ENCODE results near the gene DEFB131B.
"Not testable (repeated sequence)": the region's sequence is repeated elsewhere in the genome, so short reads cannot be mapped to it uniquely, and the experiment has no call there.

Gene DEFB131B

GRCh38 chr11:71878059-71878458, at the start of gene DEFB131B:
Gene DEFB131B, plus strand, starts transcription at chr11:71878453. Its CDS starts 0 bp downstream, at chr11:71878453.
- H3K27me3 ChIP-seq (ENCODE audit: low read depth, low read length); H3K4me3 ChIP-seq (ENCODE audit: low read depth in 1 of 2, low read length in 2 of 2); H3K36me3 ChIP-seq (ENCODE audit: control insufficient read depth in 1 of 2, insufficient read depth in 2 of 2, low read length in 2 of 2); H3K27ac ChIP-seq (ENCODE audit: low read length); H3K4me1 ChIP-seq (ENCODE audit: control insufficient read depth in 1 of 2, insufficient read depth in 2 of 2, low read length in 2 of 2); H3K9me3 ChIP-seq (ENCODE audit: control insufficient read depth in 1 of 2, low read length in 2 of 2): not testable (repeated sequence)

- not testable (repeated sequence) for H3K4me3 ChIP-seq (ENCODE audit: low read depth in 1 of 2, low read length in 2 of 2); H3K36me3 ChIP-seq (ENCODE audit: control insufficient read depth in 1 of 2, insufficient read depth in 2 of 2, low read length in 2 of 2); H3K27me3 ChIP-seq (ENCODE audit: low read depth, low read length); H3K9me3 ChIP-seq (ENCODE audit: control insufficient read depth in 1 of 2, low read length in 2 of 2); H3K27ac ChIP-seq (ENCODE audit: low read length); H3K4me1 ChIP-seq (ENCODE audit: control insufficient read depth in 1 of 2, insufficient read depth in 2 of 2, low read length in 2 of 2)
These were observed 49.0 kb upstream of the DEFB131B start for GRCh38 chr11:71829247-71829646.

- not testable (repeated sequence) for H3K4me1 ChIP-seq (ENCODE audit: control insufficient read depth in 1 of 2, insufficient read depth in 2 of 2, low read length in 2 of 2); H3K4me3 ChIP-seq (ENCODE audit: low read depth in 1 of 2, low read length in 2 of 2); H3K27ac ChIP-seq (ENCODE audit: low read length); H3K36me3 ChIP-seq (ENCODE audit: control insufficient read depth in 1 of 2, insufficient read depth in 2 of 2, low read length in 2 of 2); H3K9me3 ChIP-seq (ENCODE audit: control insufficient read depth in 1 of 2, low read length in 2 of 2); H3K27me3 ChIP-seq (ENCODE audit: low read depth, low read length)
These were observed 48.6 kb upstream of the DEFB131B start for GRCh38 chr11:71829686-71830085.

- not testable (repeated sequence) for H3K27ac ChIP-seq (ENCODE audit: low read length); H3K4me1 ChIP-seq (ENCODE audit: control insufficient read depth in 1 of 2, insufficient read depth in 2 of 2, low read length in 2 of 2); H3K27me3 ChIP-seq (ENCODE audit: low read depth, low read length); H3K36me3 ChIP-seq (ENCODE audit: control insufficient read depth in 1 of 2, insufficient read depth in 2 of 2, low read length in 2 of 2); H3K9me3 ChIP-seq (ENCODE audit: control insufficient read depth in 1 of 2, low read length in 2 of 2); H3K4me3 ChIP-seq (ENCODE audit: low read depth in 1 of 2, low read length in 2 of 2)
These were observed 45.4 kb upstream of the DEFB131B start, which contains the start of gene DEFB108B for GRCh38 chr11:71832811-71833210. Gene DEFB108B, plus strand, starts transcription at chr11:71833200. Its CDS starts 0 bp downstream, at chr11:71833200.

- H3K9me3 ChIP-seq (ENCODE audit: control insufficient read depth in 1 of 2, low read length in 2 of 2); H3K4me3 ChIP-seq (ENCODE audit: low read depth in 1 of 2, low read length in 2 of 2); H3K27me3 ChIP-seq (ENCODE audit: low read depth, low read length); H3K36me3 ChIP-seq (ENCODE audit: control insufficient read depth in 1 of 2, insufficient read depth in 2 of 2, low read length in 2 of 2); H3K27ac ChIP-seq (ENCODE audit: low read length); H3K4me1 ChIP-seq (ENCODE audit: control insufficient read depth in 1 of 2, insufficient read depth in 2 of 2, low read length in 2 of 2): not testable (repeated sequence)
These were observed 35.5 kb upstream of the DEFB131B start for GRCh38 chr11:71842720-71843119.

- not testable (repeated sequence) for H3K4me3 ChIP-seq (ENCODE audit: low read depth in 1 of 2, low read length in 2 of 2); H3K27ac ChIP-seq (ENCODE audit: low read length); H3K9me3 ChIP-seq (ENCODE audit: control insufficient read depth in 1 of 2, low read length in 2 of 2); H3K27me3 ChIP-seq (ENCODE audit: low read depth, low read length); H3K4me1 ChIP-seq (ENCODE audit: control insufficient read depth in 1 of 2, insufficient read depth in 2 of 2, low read length in 2 of 2); H3K36me3 ChIP-seq (ENCODE audit: control insufficient read depth in 1 of 2, insufficient read depth in 2 of 2, low read length in 2 of 2)
These were observed 34.9 kb upstream of the DEFB131B start for GRCh38 chr11:71843355-71843754.

GRCh38 chr11:71843858-71844257, 34.4 kb upstream of the DEFB131B start:
- Histone ChIP-seq H3K9me3 (ENCODE audit: control insufficient read depth in 1 of 2, low read length in 2 of 2) (no peaks in the 10 kb centered on the region), H3K27me3 (ENCODE audit: low read depth, low read length) (no peaks in the 10 kb centered on the region), H3K36me3 (ENCODE audit: control insufficient read depth in 1 of 2, insufficient read depth in 2 of 2, low read length in 2 of 2) (no peaks in the 10 kb centered on the region), H3K4me3 (ENCODE audit: low read depth in 1 of 2, low read length in 2 of 2) (no peak overlapping the region), H3K4me1 (ENCODE audit: control insufficient read depth in 1 of 2, insufficient read depth in 2 of 2, low read length in 2 of 2) (no peaks in the 10 kb centered on the region), H3K27ac (ENCODE audit: low read length) (no peak overlapping the region)

- H3K4me3 ChIP-seq (ENCODE audit: low read depth in 1 of 2, low read length in 2 of 2); H3K9me3 ChIP-seq (ENCODE audit: control insufficient read depth in 1 of 2, low read length in 2 of 2); H3K36me3 ChIP-seq (ENCODE audit: control insufficient read depth in 1 of 2, insufficient read depth in 2 of 2, low read length in 2 of 2); H3K4me1 ChIP-seq (ENCODE audit: control insufficient read depth in 1 of 2, insufficient read depth in 2 of 2, low read length in 2 of 2); H3K27me3 ChIP-seq (ENCODE audit: low read depth, low read length); H3K27ac ChIP-seq (ENCODE audit: low read length): not testable (repeated sequence)
These were observed 24.4 kb upstream of the DEFB131B start for GRCh38 chr11:71853895-71854294.

GRCh38 chr11:71855880-71856279, 22.4 kb upstream of the DEFB131B start:
- not testable (repeated sequence) for H3K27me3 ChIP-seq (ENCODE audit: low read depth, low read length); H3K9me3 ChIP-seq (ENCODE audit: control insufficient read depth in 1 of 2, low read length in 2 of 2); H3K36me3 ChIP-seq (ENCODE audit: control insufficient read depth in 1 of 2, insufficient read depth in 2 of 2, low read length in 2 of 2); H3K4me1 ChIP-seq (ENCODE audit: control insufficient read depth in 1 of 2, insufficient read depth in 2 of 2, low read length in 2 of 2); H3K27ac ChIP-seq (ENCODE audit: low read length); H3K4me3 ChIP-seq (ENCODE audit: low read depth in 1 of 2, low read length in 2 of 2)

- not testable (repeated sequence) for H3K27ac ChIP-seq (ENCODE audit: low read length); H3K27me3 ChIP-seq (ENCODE audit: low read depth, low read length); H3K4me1 ChIP-seq (ENCODE audit: control insufficient read depth in 1 of 2, insufficient read depth in 2 of 2, low read length in 2 of 2); H3K36me3 ChIP-seq (ENCODE audit: control insufficient read depth in 1 of 2, insufficient read depth in 2 of 2, low read length in 2 of 2); H3K9me3 ChIP-seq (ENCODE audit: control insufficient read depth in 1 of 2, low read length in 2 of 2); H3K4me3 ChIP-seq (ENCODE audit: low read depth in 1 of 2, low read length in 2 of 2)
These were observed 17.4 kb upstream of the DEFB131B start for GRCh38 chr11:71860835-71861234.

GRCh38 chr11:71863978-71864627, 14.2 kb upstream of the DEFB131B start:
- H3K9me3 ChIP-seq (ENCODE audit: control insufficient read depth in 1 of 2, low read length in 2 of 2); H3K36me3 ChIP-seq (ENCODE audit: control insufficient read depth in 1 of 2, insufficient read depth in 2 of 2, low read length in 2 of 2); H3K27ac ChIP-seq (ENCODE audit: low read length); H3K27me3 ChIP-seq (ENCODE audit: low read depth, low read length); H3K4me1 ChIP-seq (ENCODE audit: control insufficient read depth in 1 of 2, insufficient read depth in 2 of 2, low read length in 2 of 2); H3K4me3 ChIP-seq (ENCODE audit: low read depth in 1 of 2, low read length in 2 of 2): not testable (repeated sequence)

GRCh38 chr11:71867209-71867608, 11.0 kb upstream of the DEFB131B start:
- H3K27ac ChIP-seq (ENCODE audit: low read length); H3K4me1 ChIP-seq (ENCODE audit: control insufficient read depth in 1 of 2, insufficient read depth in 2 of 2, low read length in 2 of 2); H3K36me3 ChIP-seq (ENCODE audit: control insufficient read depth in 1 of 2, insufficient read depth in 2 of 2, low read length in 2 of 2); H3K9me3 ChIP-seq (ENCODE audit: control insufficient read depth in 1 of 2, low read length in 2 of 2); H3K4me3 ChIP-seq (ENCODE audit: low read depth in 1 of 2, low read length in 2 of 2); H3K27me3 ChIP-seq (ENCODE audit: low read depth, low read length): not testable (repeated sequence)

Data from muscle layer of duodenum (tissue), 2 donors.